HEK293 (cell line): ENCODE data around the gene ADAM19.
A peak's percentile ranks its signal among the peaks of the same experiment; 100 is the strongest.

Experiments
- CTCF ChIA-PET: fragments of 350-600 bp; formaldehyde crosslinking; extraction: SDS; loops from one replicate; lab custom pipeline; 2021; ENCODE audit warnings: antibody characterized with exemption; lab: Yijun Ruan, JAX
- POLR2A ChIA-PET: fragments of 300-600 bp; formaldehyde crosslinking; extraction: SDS; loops from one replicate; lab custom pipeline; 2020; ENCODE audit warnings: antibody characterized with exemption, inconsistent platforms; lab: Yijun Ruan, JAX
- H3K27ac ChIP-seq: fragments of 200-500 bp; sonication (Bioruptor generic); 2 replicates; pipeline ENCODE4 v1.5.1; 2014; ENCODE audit warnings: low read depth, low read length, control low read depth, inconsistent platforms; ENCODE audit errors: extremely low read depth
- H3K36me3 ChIP-seq, 2 experiments: fragments of 200-500 bp in 1 of 2; sonication (Bioruptor generic) in 1 of 2; 1 replicate in 1 of 2; 2 replicates in 1 of 2; pipeline ENCODE4 v1.5.1; 2014 to 2017; ENCODE audit warnings: inconsistent platforms in 2 of 2, low read length in 2 of 2; ENCODE audit not compliant: control insufficient read depth in 2 of 2, insufficient read depth in 1 of 2
- H3K4me1 ChIP-seq: fragments of 200-500 bp; sonication (Bioruptor generic); 2 replicates; pipeline ENCODE4 v1.5.1; 2014; ENCODE audit warnings: mild to moderate bottlenecking, low read length, inconsistent platforms; ENCODE audit not compliant: control insufficient read depth, insufficient read depth
- H3K4me3 ChIP-seq: 2 replicates; pipeline ENCODE4 v1.5.1; 2011; ENCODE audit warnings: low read depth, mild to moderate bottlenecking, control low read depth, low read length, moderate library complexity
- H3K9me3 ChIP-seq: fragments of 200-500 bp; sonication (Bioruptor generic); 2 replicates; pipeline ENCODE4 v1.5.1; 2014; ENCODE audit warnings: low read depth, low read length, inconsistent platforms; ENCODE audit not compliant: control insufficient read depth, insufficient read depth
- RBAK ChIP-seq: fragments of 450-650 bp; formaldehyde crosslinking; IDR thresholded peaks from 2 replicates; pipeline ENCODE4 v1.5.1; 2016; ENCODE audit warnings: missing biosample characterization, missing genetic modification characterization
- ZFHX2 ChIP-seq: fragments of 450-650 bp; formaldehyde crosslinking; conservative IDR thresholded peaks from 2 replicates; pipeline ENCODE4 v1.5.1; 2016; ENCODE audit warnings: missing biosample characterization, missing genetic modification characterization
- ZNF292 ChIP-seq: fragments of 450-650 bp; formaldehyde crosslinking; IDR thresholded peaks from 2 replicates; pipeline ENCODE4 v1.5.1; 2016; ENCODE audit warnings: low read depth, missing biosample characterization, missing genetic modification characterization, borderline replicate concordance
- ZNF394 ChIP-seq: fragments of 450-650 bp; formaldehyde crosslinking; IDR thresholded peaks from 2 replicates; pipeline ENCODE4 v1.5.1; 2016; ENCODE audit warnings: missing biosample characterization, missing genetic modification characterization, mild to moderate bottlenecking, moderate library complexity, borderline replicate concordance
- ZNF433 ChIP-seq: fragments of 450-650 bp; formaldehyde crosslinking; IDR thresholded peaks from 2 replicates; pipeline ENCODE4 v1.5.1; 2016; ENCODE audit warnings: missing biosample characterization, missing genetic modification characterization, low read depth
- ZNF629 ChIP-seq: fragments of 450-650 bp; formaldehyde crosslinking; IDR thresholded peaks from 2 replicates; pipeline ENCODE4 v1.5.1; 2017; ENCODE audit warnings: missing biosample characterization, missing genetic modification characterization
- ZNF701 ChIP-seq: fragments of 450-650 bp; formaldehyde crosslinking; IDR thresholded peaks from 2 replicates; pipeline ENCODE4 v1.5.1; 2016; ENCODE audit warnings: missing biosample characterization, missing genetic modification characterization
- ZNF777 ChIP-seq: fragments of 450-650 bp; formaldehyde crosslinking; IDR thresholded peaks from 2 replicates; pipeline ENCODE4 v1.5.1; 2017; ENCODE audit warnings: missing biosample characterization, missing genetic modification characterization, borderline replicate concordance
- ZNF843 ChIP-seq: fragments of 450-650 bp; formaldehyde crosslinking; IDR thresholded peaks from 2 replicates; pipeline ENCODE4 v1.5.1; 2016; ENCODE audit warnings: missing biosample characterization, missing genetic modification characterization
- ZXDB ChIP-seq: fragments of 450-650 bp; formaldehyde crosslinking; IDR thresholded peaks from 2 replicates; pipeline ENCODE4 v1.5.1; 2016; ENCODE audit warnings: missing biosample characterization, missing genetic modification characterization
- TF ChIP-seq, protein P1 (sequence below): fragments of 450-650 bp; formaldehyde crosslinking; IDR thresholded peaks from 2 replicates; pipeline ENCODE4 v1.5.1; 2016; ENCODE audit warnings: missing biosample characterization, missing genetic modification characterization
- TF ChIP-seq, protein P2 (sequence below): fragments of 450-650 bp; formaldehyde crosslinking; IDR thresholded peaks from 2 replicates; pipeline ENCODE4 v1.5.1; 2016; ENCODE audit warnings: missing biosample characterization, missing genetic modification characterization
- TF ChIP-seq, protein P3 (sequence below): fragments of 450-650 bp; formaldehyde crosslinking; IDR thresholded peaks from 2 replicates; pipeline ENCODE4 v1.5.1; 2016; ENCODE audit warnings: missing biosample characterization, missing genetic modification characterization
- TF ChIP-seq, protein P4 (sequence below): fragments of 450-650 bp; formaldehyde crosslinking; IDR thresholded peaks from 2 replicates; pipeline ENCODE4 v1.5.1; 2016; ENCODE audit warnings: missing biosample characterization, missing genetic modification characterization, borderline replicate concordance

ADAM19 gene

DNA sequence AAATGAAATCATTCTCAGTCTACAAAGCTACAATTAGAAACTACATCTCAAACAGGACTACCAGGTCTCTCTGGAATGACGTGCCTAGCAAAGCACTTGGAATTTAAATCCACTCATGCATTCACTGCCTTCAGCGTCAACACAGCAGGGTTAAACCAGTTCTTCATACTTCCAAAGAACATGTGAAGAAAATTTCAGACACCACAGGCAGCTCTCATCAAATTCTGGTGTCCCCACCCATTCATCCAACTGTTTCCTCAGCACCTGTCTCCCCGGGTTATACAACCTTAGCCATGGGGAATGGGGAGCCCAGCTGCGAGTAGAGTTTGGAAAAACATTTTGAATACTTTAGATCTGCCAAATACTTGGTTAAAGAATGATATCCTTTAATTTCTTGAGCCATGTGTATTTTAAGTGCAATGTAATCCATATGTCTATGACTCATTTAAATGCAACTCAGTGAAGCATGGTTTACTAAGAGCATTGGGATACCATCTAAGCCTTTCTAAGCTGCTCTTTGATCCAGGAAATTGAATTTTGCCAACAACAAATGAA is 17.5 kb downstream of the ADAM19 start (continued):
- TF ChIP-seq ZNF629 (tag by site-specific recombination), result no peak
- TF ChIP-seq ZNF701 (tag by site-specific recombination), result no peak
- TF ChIP-seq ZNF843 (tag by site-specific recombination), result no peak

DNA sequence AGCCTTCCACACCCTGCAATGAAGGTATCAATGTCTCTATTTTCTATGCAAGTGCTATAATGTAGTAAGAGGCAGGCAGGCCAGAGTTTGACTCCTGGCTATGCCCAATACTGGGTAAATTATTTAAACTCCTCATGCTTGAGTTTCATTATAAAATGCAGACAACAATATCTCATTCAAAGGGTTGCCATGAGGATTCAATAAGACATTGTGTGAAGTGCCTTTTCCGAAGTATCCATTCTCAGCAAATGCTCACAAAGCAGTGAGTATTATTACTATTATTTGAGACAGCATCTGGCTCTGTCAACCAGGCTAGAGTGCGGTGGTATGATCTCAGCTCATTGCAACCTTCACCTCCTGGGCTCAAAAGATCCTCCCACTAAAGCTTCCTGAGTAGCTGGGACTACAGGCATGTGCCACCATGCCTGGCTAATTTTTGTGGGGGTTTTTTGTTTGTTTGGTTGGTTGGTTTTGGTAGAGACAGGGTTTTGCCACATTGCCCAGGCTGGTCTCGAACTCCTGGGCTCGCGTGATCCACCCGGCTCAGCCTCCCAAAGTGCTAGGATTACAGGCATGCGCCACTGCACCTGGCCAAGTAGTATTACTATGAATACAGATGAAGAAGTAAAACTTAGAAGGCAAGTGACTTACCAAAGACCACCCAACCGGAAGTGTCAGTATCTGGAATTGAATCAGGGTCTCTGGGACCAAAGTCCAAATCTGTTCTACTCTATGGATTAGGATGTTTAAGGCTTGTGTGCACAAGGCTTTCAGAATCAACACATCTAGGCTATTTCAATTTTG is 18.8 kb downstream of the ADAM19 start:
- Histone ChIP-seq H3K36me3 (no peaks in the 10 kb centered on the region), H3K9me3 (no peaks in the 10 kb centered on the region), H3K4me3 (no peak overlapping the region), H3K27ac (no peak overlapping the region), H3K4me1 (no peaks in the 10 kb centered on the region)
- CTCF ChIA-PET, result no interaction called here
- POLR2A ChIA-PET, result no interaction called here
- TF ChIP-seq ZNF629 (tag by site-specific recombination), result no peak
- TF ChIP-seq ZXDB (tag by site-specific recombination), result no peak
- TF ChIP-seq ZNF394 (tag by site-specific recombination), result no peak
- no peak for TF ChIP-seq ZNF777 (tag by site-specific recombination)
- TF ChIP-seq, protein P1, sequence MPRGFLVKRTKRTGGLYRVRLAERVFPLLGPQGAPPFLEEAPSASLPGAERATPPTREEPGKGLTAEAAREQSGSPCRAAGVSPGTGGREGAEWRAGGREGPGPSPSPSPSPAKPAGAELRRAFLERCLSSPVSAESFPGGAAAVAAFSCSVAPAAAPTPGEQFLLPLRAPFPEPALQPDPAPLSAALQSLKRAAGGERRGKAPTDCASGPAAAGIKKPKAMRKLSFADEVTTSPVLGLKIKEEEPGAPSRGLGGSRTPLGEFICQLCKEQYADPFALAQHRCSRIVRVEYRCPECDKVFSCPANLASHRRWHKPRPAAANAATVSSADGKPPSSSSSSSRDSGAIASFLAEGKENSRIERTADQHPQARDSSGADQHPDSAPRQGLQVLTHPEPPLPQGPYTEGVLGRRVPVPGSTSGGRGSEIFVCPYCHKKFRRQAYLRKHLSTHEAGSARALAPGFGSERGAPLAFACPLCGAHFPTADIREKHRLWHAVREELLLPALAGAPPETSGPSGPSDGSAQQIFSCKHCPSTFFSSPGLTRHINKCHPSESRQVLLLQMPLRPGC, result no peak

DNA sequence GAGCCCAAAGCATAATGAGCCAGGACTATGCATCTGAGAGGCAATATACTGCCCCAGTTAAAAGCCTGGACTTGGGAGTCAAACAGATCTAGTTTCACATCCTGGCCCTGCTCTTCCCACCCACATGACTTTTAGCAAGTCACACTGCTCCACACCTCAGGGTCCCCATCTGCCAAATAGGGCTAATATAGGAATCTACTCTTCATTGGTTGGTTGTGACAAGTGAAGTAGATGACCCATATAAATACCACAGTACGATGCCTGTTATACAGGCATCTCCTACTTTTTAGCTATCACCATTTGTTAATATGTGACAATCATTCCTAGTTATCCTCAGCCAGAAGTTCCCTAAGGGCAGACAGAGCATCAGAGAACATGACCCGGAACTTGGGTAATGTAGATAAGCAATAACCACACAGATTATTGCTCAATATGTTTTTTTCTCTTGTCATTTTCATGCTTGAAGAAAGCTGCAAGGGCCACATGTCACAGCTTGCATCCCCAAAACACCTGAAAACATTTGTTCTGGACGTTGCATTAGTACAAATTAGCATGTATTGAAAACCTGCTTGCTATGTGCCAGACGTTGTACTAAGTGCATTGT is 20.4 kb downstream of the ADAM19 start:
- TF ChIP-seq ZFHX2 (tag by site-specific recombination) (0 out of 2 replicates have a peak, but pooled peaks have one; percentile 8), RBAK (tag by site-specific recombination) (no peak), ZNF433 (tag by site-specific recombination) (no peak), ZNF292 (tag by site-specific recombination) (no peak)
- TF ChIP-seq, protein P2, sequence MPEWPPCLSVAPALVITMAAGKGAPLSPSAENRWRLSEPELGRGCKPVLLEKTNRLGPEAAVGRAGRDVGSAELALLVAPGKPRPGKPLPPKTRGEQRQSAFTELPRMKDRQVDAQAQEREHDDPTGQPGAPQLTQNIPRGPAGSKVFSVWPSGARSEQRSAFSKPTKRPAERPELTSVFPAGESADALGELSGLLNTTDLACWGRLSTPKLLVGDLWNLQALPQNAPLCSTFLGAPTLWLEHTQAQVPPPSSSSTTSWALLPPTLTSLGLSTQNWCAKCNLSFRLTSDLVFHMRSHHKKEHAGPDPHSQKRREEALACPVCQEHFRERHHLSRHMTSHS (tag by site-specific recombination), result no peak
- TF ChIP-seq, protein P3, sequence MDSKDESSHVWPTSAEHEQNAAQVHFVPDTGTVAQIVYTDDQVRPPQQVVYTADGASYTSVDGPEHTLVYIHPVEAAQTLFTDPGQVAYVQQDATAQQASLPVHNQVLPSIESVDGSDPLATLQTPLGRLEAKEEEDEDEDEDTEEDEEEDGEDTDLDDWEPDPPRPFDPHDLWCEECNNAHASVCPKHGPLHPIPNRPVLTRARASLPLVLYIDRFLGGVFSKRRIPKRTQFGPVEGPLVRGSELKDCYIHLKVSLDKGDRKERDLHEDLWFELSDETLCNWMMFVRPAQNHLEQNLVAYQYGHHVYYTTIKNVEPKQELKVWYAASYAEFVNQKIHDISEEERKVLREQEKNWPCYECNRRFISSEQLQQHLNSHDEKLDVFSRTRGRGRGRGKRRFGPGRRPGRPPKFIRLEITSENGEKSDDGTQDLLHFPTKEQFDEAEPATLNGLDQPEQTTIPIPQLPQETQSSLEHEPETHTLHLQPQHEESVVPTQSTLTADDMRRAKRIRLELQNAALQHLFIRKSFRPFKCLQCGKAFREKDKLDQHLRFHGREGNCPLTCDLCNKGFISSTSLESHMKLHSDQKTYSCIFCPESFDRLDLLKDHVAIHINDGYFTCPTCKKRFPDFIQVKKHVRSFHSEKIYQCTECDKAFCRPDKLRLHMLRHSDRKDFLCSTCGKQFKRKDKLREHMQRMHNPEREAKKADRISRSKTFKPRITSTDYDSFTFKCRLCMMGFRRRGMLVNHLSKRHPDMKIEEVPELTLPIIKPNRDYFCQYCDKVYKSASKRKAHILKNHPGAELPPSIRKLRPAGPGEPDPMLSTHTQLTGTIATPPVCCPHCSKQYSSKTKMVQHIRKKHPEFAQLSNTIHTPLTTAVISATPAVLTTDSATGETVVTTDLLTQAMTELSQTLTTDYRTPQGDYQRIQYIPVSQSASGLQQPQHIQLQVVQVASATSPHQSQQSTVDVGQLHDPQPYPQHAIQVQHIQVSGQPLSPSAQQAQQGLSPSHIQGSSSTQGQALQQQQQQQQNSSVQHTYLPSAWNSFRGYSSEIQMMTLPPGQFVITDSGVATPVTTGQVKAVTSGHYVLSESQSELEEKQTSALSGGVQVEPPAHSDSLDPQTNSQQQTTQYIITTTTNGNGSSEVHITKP (tag by site-specific recombination), result peak; percentile 12; the same call in 1 of the 2 replicates
- TF ChIP-seq, protein P4, sequence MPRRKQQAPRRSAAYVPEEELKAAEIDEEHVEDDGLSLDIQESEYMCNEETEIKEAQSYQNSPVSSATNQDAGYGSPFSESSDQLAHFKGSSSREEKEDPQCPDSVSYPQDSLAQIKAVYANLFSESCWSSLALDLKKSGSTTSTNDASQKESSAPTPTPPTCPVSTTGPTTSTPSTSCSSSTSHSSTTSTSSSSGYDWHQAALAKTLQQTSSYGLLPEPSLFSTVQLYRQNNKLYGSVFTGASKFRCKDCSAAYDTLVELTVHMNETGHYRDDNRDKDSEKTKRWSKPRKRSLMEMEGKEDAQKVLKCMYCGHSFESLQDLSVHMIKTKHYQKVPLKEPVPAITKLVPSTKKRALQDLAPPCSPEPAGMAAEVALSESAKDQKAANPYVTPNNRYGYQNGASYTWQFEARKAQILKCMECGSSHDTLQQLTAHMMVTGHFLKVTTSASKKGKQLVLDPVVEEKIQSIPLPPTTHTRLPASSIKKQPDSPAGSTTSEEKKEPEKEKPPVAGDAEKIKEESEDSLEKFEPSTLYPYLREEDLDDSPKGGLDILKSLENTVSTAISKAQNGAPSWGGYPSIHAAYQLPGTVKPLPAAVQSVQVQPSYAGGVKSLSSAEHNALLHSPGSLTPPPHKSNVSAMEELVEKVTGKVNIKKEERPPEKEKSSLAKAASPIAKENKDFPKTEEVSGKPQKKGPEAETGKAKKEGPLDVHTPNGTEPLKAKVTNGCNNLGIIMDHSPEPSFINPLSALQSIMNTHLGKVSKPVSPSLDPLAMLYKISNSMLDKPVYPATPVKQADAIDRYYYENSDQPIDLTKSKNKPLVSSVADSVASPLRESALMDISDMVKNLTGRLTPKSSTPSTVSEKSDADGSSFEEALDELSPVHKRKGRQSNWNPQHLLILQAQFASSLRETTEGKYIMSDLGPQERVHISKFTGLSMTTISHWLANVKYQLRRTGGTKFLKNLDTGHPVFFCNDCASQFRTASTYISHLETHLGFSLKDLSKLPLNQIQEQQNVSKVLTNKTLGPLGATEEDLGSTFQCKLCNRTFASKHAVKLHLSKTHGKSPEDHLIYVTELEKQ, result no peak
- TF ChIP-seq, all 188 proteins: peak for 2
- CTCF ChIA-PET, result interaction anchor here (0.7 kb wide), 1 partner anchor 124 kb away, joined by 3 read pairs; no protein-coding TSS in a partner anchor
- H3K27ac ChIP-seq, result no peak overlapping the region
- no peaks in the 10 kb centered on the region for H3K9me3 ChIP-seq
- no peak overlapping the region for H3K4me3 ChIP-seq
- no peaks in the 10 kb centered on the region for H3K4me1 ChIP-seq
- POLR2A ChIA-PET, result interaction anchor here (0.6 kb wide), 1 partner anchor 11 kb away, joined by 3 read pairs; no protein-coding TSS in a partner anchor
- no peaks in the 10 kb centered on the region for H3K36me3 ChIP-seq
